Measurements from ENCODE around the gene PAX8.

DNA sequence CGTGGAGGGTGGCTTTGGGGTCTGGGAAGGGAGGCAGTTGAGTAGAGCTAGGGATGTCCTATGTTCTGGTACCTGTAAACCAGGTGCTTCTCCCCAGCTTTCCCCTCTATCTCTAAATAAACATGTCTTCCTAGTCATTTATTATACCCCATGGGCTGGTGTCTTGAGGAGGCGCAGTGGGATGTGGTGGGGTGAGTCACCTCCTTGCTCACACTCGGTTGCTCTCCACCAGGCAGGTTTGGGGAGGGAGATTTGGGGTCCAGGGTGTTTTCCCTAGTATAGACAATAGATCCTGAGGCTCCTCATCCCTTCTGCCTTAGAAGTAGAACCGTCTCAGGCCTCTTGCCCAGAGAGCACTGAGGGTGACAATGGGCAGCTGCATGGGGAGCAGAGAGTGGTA, 99.8 kb downstream of the PAX8 start:
- TF ChIP-seq, protein P1, sequence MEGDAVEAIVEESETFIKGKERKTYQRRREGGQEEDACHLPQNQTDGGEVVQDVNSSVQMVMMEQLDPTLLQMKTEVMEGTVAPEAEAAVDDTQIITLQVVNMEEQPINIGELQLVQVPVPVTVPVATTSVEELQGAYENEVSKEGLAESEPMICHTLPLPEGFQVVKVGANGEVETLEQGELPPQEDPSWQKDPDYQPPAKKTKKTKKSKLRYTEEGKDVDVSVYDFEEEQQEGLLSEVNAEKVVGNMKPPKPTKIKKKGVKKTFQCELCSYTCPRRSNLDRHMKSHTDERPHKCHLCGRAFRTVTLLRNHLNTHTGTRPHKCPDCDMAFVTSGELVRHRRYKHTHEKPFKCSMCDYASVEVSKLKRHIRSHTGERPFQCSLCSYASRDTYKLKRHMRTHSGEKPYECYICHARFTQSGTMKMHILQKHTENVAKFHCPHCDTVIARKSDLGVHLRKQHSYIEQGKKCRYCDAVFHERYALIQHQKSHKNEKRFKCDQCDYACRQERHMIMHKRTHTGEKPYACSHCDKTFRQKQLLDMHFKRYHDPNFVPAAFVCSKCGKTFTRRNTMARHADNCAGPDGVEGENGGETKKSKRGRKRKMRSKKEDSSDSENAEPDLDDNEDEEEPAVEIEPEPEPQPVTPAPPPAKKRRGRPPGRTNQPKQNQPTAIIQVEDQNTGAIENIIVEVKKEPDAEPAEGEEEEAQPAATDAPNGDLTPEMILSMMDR (IDR thresholded peaks at IDR 0.05; ENCODE audit: poor library complexity), result no peak
- no peak for TF ChIP-seq EZH2 (IDR thresholded peaks at IDR 0.05; ENCODE audit: borderline replicate concordance)
- no peak for TF ChIP-seq EZH2phosphoT487 (IDR thresholded peaks at IDR 0.05; ENCODE audit: low read depth, severe bottlenecking, unreplicated experiment)

Measured in hepatocyte (in vitro differentiated cells).